Neural cell (in vitro differentiated cells): Measurements from ENCODE around the gene PTPN3. TPM values are rescaled to one million over a fixed set of nuclear protein-coding genes. Genes with fewer than 3 reads are reported as not detected.

Source experiments
- H2AFZ ChIP-seq: fragments of 200-600, 300-800 bp; sonication (generic), shearing (Covaris generic); 2 replicates; pipeline ENCODE4 v1.6.0; 2014; ENCODE audit warnings: low read depth, mild to moderate bottlenecking, antibody characterized with exemption, low read length, moderate library complexity
- H3F3A ChIP-seq: fragments of 200-600 bp; shearing (Covaris generic); 2 replicates; pipeline ENCODE4 v1.6.1; 2016; ENCODE audit warnings: mild to moderate bottlenecking, moderate library complexity, mixed read lengths, antibody characterized with exemption, low read length; ENCODE audit not compliant: insufficient read depth, poor library complexity, severe bottlenecking
- H3K27ac ChIP-seq: fragments of 200-600, 300-800 bp; sonication (generic), shearing (Covaris generic); 2 replicates; pipeline ENCODE4 v1.5.1; 2014; ENCODE audit warnings: mild to moderate bottlenecking, low read length, moderate library complexity
- H3K27me3 ChIP-seq: fragments of 300-800, 200-600 bp; sonication (generic), shearing (Covaris generic); 2 replicates; pipeline ENCODE4 v1.6.0; 2014; ENCODE audit warnings: mild to moderate bottlenecking, low read depth, low read length, moderate library complexity; ENCODE audit not compliant: insufficient read depth
- H3K36me3 ChIP-seq: fragments of 300-800, 200-600 bp; sonication (generic), shearing (Covaris generic); 2 replicates; pipeline ENCODE4 v1.5.1; 2014; ENCODE audit warnings: mild to moderate bottlenecking, antibody characterized with exemption, low read length, moderate library complexity; ENCODE audit not compliant: insufficient read depth
- H3K4me2 ChIP-seq: fragments of 300-800, 200-600 bp; sonication (generic), shearing (Covaris generic); 2 replicates; pipeline ENCODE4 v1.6.0; 2014; ENCODE audit warnings: mild to moderate bottlenecking, low read length
- H3K4me3 ChIP-seq: fragments of 300-800, 200-600 bp; sonication (generic), shearing (Covaris generic); 2 replicates; pipeline ENCODE4 v1.5.1; 2014; ENCODE audit warnings: mild to moderate bottlenecking, low read length, moderate library complexity
- H3K79me2 ChIP-seq: fragments of 200-600 bp; shearing (Covaris generic); replicated peaks from 2 replicates; pipeline ENCODE4 v1.6.0; 2014; ENCODE audit warnings: mild to moderate bottlenecking, low read length, moderate library complexity; ENCODE audit not compliant: insufficient read depth
- H3K9ac ChIP-seq: fragments of 300-800, 200-600 bp; sonication (generic), shearing (Covaris generic); 2 replicates; pipeline ENCODE4 v1.6.1; 2016; ENCODE audit warnings: mild to moderate bottlenecking, low read length, mixed read lengths
- H3K9me2 ChIP-seq: fragments of 200-600 bp; shearing (Covaris generic); 2 replicates; pipeline ENCODE4 v1.6.1; 2016; ENCODE audit warnings: mild to moderate bottlenecking, low read length, mixed read lengths; ENCODE audit not compliant: insufficient read depth
- H3K9me3 ChIP-seq: fragments of 200-600, 300-800 bp; sonication (generic), shearing (Covaris generic); 2 replicates; pipeline ENCODE4 v1.6.1; 2016; ENCODE audit warnings: mild to moderate bottlenecking, mixed run types, low read length, moderate library complexity, mixed read lengths
- H4K20me1 ChIP-seq: fragments of 200-600 bp; shearing (Covaris generic); 2 replicates; pipeline ENCODE4 v1.6.1; 2016; ENCODE audit warnings: mild to moderate bottlenecking, mixed run types; ENCODE audit not compliant: insufficient read depth
- EP300 ChIP-seq: fragments of 450-650 bp; conservative IDR thresholded peaks from 2 replicates; pipeline ENCODE4 v1.6.1; 2014; ENCODE audit warnings: antibody characterized with exemption, mild to moderate bottlenecking, moderate library complexity; ENCODE audit not compliant: poor library complexity, severe bottlenecking
- EZH2 ChIP-seq: fragments of 200-600, 300-800 bp; shearing (Covaris generic), sonication (generic); IDR thresholded peaks from 2 replicates; pipeline ENCODE4 v1.6.1; 2014; ENCODE audit warnings: antibody characterized with exemption, low read length, borderline replicate concordance, mild to moderate bottlenecking; ENCODE audit not compliant: insufficient read depth, poor library complexity, severe bottlenecking
- MXI1 ChIP-seq: fragments of 450-650 bp; conservative IDR thresholded peaks from 2 replicates; pipeline ENCODE4 v1.6.1; 2014; ENCODE audit warnings: antibody characterized with exemption, mild to moderate bottlenecking; ENCODE audit not compliant: poor library complexity, severe bottlenecking
- POLR2AphosphoS5 ChIP-seq: IDR thresholded peaks from 2 replicates; pipeline ENCODE4 v1.6.1; 2012
- RAD21 ChIP-seq: fragments of 450-650 bp; conservative IDR thresholded peaks from 2 replicates; pipeline ENCODE4 v1.6.1; 2014; ENCODE audit warnings: antibody characterized with exemption, mild to moderate bottlenecking, moderate library complexity
- SMC3 ChIP-seq: fragments of 450-650 bp; conservative IDR thresholded peaks from 2 replicates; pipeline ENCODE4 v1.6.1; 2014; ENCODE audit warnings: antibody characterized with exemption, mild to moderate bottlenecking, moderate library complexity; ENCODE audit not compliant: poor library complexity
- TAF1 ChIP-seq: IDR thresholded peaks from 2 replicates; pipeline ENCODE4 v1.6.1; 2012; ENCODE audit warnings: low read depth
- polyA plus RNA-seq: library from polyadenylated mRNA; depleted of rRNA; stranded (reverse); fragments of >200 nt; gene quantifications from 2 replicates; pipeline ENCODE4 v1.2.3, GENCODE V29; 2014
- TF ChIP-seq, protein P1 (sequence below): fragments of 450-650 bp; IDR thresholded peaks from 2 replicates; pipeline ENCODE4 v1.5.1; 2014; ENCODE audit warnings: antibody characterized with exemption, mild to moderate bottlenecking, moderate library complexity; ENCODE audit not compliant: poor library complexity, severe bottlenecking
- TF ChIP-seq, protein P2 (sequence below): IDR thresholded peaks from 2 replicates; pipeline ENCODE4 v1.6.1; 2012; ENCODE audit warnings: borderline replicate concordance

PTPN3 gene
- polyA plus RNA-seq, 1 donor from 2014 or later = 3.8 TPM

DNA sequence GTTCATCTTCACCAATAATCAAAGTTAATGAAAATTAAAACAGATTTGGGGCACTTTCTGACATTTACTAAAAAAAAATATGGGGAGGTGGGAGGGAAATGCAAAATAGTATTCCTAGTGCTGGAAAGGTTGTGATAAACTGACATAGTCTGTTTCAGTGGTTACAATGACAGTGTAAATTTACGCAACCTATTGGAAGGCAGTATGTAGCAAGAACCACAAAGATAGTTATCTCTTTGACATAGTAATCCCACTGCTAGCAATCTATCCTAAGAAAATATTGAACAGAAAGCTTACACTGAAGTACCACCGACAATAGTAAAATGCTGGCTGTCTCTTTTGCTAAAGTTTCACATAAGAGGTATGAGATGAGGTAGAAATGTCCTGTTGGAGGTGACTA, 162.2 kb downstream of the PTPN3 start:
- Histone ChIP-seq H4K20me1 (no peaks in the 10 kb centered on the region), H3K36me3 (no peaks in the 10 kb centered on the region), H2AFZ (no peak overlapping the region), H3K9me2 (no peaks in the 10 kb centered on the region), H3K79me2 (no peaks in the 10 kb centered on the region), H3F3A (no peaks in the 10 kb centered on the region), H3K4me3 (no peak overlapping the region), H3K27me3 (no peaks in the 10 kb centered on the region), H3K27ac (no peak overlapping the region), H3K9ac (no peak overlapping the region), H3K9me3 (no peaks in the 10 kb centered on the region), H3K4me2 (no peak overlapping the region)
- no peak for TF ChIP-seq EZH2
- no peak for TF ChIP-seq RAD21

DNA sequence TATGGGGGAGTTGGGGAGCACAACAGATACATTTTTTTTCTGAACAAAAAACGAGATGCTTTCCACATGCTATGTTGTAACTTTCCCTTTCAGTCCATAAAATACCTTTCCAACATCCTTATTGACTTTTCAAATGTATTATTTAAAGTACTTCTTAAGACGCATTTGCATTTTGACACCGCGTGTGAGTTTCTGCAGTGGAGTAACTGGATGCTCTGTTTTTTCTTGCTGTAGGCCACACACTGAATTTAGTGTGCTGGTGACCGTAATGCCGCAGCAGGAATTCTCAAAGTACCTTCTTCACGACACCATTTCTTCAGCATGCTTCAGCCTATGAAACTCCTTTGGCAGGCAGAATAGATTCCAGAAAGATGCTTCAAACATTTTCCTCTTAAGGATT, 163.0 kb downstream of the PTPN3 start:
- Histone ChIP-seq H4K20me1 (no peaks in the 10 kb centered on the region), H3K9me3 (no peaks in the 10 kb centered on the region), H3K27ac (no peak overlapping the region), H3K9ac (no peak overlapping the region), H3K79me2 (no peaks in the 10 kb centered on the region), H3K4me3 (no peak overlapping the region), H3F3A (no peaks in the 10 kb centered on the region), H2AFZ (no peak overlapping the region), H3K9me2 (no peaks in the 10 kb centered on the region), H3K36me3 (no peaks in the 10 kb centered on the region), H3K4me2 (no peak overlapping the region), H3K27me3 (no peaks in the 10 kb centered on the region)
- no peak for TF ChIP-seq TAF1
- no peak for TF ChIP-seq POLR2AphosphoS5
- no peak for TF ChIP-seq EP300
- TF ChIP-seq, protein P1, sequence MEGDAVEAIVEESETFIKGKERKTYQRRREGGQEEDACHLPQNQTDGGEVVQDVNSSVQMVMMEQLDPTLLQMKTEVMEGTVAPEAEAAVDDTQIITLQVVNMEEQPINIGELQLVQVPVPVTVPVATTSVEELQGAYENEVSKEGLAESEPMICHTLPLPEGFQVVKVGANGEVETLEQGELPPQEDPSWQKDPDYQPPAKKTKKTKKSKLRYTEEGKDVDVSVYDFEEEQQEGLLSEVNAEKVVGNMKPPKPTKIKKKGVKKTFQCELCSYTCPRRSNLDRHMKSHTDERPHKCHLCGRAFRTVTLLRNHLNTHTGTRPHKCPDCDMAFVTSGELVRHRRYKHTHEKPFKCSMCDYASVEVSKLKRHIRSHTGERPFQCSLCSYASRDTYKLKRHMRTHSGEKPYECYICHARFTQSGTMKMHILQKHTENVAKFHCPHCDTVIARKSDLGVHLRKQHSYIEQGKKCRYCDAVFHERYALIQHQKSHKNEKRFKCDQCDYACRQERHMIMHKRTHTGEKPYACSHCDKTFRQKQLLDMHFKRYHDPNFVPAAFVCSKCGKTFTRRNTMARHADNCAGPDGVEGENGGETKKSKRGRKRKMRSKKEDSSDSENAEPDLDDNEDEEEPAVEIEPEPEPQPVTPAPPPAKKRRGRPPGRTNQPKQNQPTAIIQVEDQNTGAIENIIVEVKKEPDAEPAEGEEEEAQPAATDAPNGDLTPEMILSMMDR = no peak
- TF ChIP-seq SMC3 = no peak
- no peak for TF ChIP-seq MXI1
- no peak for TF ChIP-seq RAD21
- no peak for TF ChIP-seq EZH2
- TF ChIP-seq, protein P2, sequence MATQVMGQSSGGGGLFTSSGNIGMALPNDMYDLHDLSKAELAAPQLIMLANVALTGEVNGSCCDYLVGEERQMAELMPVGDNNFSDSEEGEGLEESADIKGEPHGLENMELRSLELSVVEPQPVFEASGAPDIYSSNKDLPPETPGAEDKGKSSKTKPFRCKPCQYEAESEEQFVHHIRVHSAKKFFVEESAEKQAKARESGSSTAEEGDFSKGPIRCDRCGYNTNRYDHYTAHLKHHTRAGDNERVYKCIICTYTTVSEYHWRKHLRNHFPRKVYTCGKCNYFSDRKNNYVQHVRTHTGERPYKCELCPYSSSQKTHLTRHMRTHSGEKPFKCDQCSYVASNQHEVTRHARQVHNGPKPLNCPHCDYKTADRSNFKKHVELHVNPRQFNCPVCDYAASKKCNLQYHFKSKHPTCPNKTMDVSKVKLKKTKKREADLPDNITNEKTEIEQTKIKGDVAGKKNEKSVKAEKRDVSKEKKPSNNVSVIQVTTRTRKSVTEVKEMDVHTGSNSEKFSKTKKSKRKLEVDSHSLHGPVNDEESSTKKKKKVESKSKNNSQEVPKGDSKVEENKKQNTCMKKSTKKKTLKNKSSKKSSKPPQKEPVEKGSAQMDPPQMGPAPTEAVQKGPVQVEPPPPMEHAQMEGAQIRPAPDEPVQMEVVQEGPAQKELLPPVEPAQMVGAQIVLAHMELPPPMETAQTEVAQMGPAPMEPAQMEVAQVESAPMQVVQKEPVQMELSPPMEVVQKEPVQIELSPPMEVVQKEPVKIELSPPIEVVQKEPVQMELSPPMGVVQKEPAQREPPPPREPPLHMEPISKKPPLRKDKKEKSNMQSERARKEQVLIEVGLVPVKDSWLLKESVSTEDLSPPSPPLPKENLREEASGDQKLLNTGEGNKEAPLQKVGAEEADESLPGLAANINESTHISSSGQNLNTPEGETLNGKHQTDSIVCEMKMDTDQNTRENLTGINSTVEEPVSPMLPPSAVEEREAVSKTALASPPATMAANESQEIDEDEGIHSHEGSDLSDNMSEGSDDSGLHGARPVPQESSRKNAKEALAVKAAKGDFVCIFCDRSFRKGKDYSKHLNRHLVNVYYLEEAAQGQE = no peak

DNA sequence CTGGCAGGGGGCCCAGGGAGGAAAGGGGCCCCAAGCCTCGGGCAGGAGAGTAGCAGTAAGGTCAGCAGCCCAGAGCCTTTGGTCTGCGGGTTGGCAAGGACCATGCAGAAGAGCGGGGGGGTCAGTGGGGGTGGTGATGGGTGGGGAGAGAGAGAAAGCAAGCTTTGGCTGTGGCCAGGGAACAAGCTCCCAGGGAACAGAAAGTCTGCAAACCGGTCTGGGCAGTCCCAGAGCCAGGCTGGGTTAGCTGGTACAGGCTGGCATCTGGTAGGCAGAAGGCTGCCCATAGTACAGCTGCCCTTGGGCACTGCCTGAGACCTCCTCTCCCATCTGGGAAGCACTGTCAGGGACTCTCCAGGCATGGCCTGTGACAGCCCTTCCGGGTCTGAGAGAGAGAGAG, 166.8 kb downstream of the PTPN3 start:
- Histone ChIP-seq H3K4me3 (no peak overlapping the region), H3K36me3 (no peaks in the 10 kb centered on the region), H2AFZ (no peak overlapping the region), H3K4me2 (no peak overlapping the region), H3F3A (no peaks in the 10 kb centered on the region), H3K9me2 (no peaks in the 10 kb centered on the region), H3K79me2 (no peaks in the 10 kb centered on the region), H3K9me3 (no peaks in the 10 kb centered on the region), H3K27me3 (no peaks in the 10 kb centered on the region), H3K9ac (no peak overlapping the region), H4K20me1 (no peaks in the 10 kb centered on the region), H3K27ac (no peak overlapping the region)
- TF ChIP-seq RAD21 = no peak
- no peak for TF ChIP-seq MXI1
- no peak for TF ChIP-seq POLR2AphosphoS5
- no peak for TF ChIP-seq TAF1
- TF ChIP-seq EP300 = no peak
- TF ChIP-seq, protein P2 = no peak
- TF ChIP-seq EZH2 = no peak
- TF ChIP-seq, protein P1 = no peak
- TF ChIP-seq SMC3 = no peak
